Activated naive CD4-positive, alpha-beta T cell treated with anti-CD3 and anti-CD28 coated beads, Interleukin-2, amount 50 U/mL, for 24 hours (primary cell): ENCODE measurements around the gene SPRING1.

Experiments used
- H3K27ac Mint-ChIP-seq: one replicate; pipeline ENCODE4 v1.8.0; 2021; ENCODE audit warnings: mild to moderate bottlenecking, mixed read lengths
- H3K27me3 Mint-ChIP-seq: one replicate; pipeline ENCODE4 v1.8.0; 2021; ENCODE audit warnings: mixed read lengths
- H3K36me3 Mint-ChIP-seq: one replicate; pipeline ENCODE4 v1.8.0; 2021; ENCODE audit warnings: mixed read lengths
- H3K4me1 Mint-ChIP-seq: one replicate; pipeline ENCODE4 v1.8.0; 2021; ENCODE audit warnings: mixed read lengths
- H3K4me3 Mint-ChIP-seq: one replicate; pipeline ENCODE4 v1.8.0; 2021; ENCODE audit warnings: mild to moderate bottlenecking, mixed read lengths
- H3K9me3 Mint-ChIP-seq: one replicate; pipeline ENCODE4 v1.8.0; 2021; ENCODE audit warnings: mixed read lengths

The SPRING1 gene

DNA sequence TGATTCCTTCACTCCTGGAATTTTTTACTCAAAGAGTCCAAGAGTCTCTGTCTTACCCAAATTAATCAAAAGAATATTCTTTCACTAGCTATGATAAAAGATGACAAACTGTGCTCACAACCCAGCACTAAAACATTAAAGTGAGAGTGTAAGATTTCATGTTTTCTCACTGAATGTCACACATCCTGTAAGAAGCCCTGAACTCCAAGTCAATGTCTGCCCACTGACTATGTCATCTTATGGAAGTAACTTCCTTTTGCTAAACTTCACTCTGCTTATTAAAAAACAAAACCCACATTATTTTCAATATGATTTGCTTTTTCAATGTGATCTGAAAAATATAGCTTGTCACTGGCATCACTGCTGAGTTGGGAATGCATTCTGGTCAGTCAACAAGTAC lies 15.6 kb downstream of the SPRING1 start:
- H3K4me1 Mint-ChIP-seq, result peaks cover 9% of the 10 kb centered on the region
- H3K4me3 Mint-ChIP-seq, result no peak overlapping the region
- H3K9me3 Mint-ChIP-seq, result no peaks in the 10 kb centered on the region
- H3K27ac Mint-ChIP-seq, result peak overlapping the region; percentile 5
- H3K36me3 Mint-ChIP-seq, result peaks cover 5% of the 10 kb centered on the region
- no peaks in the 10 kb centered on the region for H3K27me3 Mint-ChIP-seq

DNA sequence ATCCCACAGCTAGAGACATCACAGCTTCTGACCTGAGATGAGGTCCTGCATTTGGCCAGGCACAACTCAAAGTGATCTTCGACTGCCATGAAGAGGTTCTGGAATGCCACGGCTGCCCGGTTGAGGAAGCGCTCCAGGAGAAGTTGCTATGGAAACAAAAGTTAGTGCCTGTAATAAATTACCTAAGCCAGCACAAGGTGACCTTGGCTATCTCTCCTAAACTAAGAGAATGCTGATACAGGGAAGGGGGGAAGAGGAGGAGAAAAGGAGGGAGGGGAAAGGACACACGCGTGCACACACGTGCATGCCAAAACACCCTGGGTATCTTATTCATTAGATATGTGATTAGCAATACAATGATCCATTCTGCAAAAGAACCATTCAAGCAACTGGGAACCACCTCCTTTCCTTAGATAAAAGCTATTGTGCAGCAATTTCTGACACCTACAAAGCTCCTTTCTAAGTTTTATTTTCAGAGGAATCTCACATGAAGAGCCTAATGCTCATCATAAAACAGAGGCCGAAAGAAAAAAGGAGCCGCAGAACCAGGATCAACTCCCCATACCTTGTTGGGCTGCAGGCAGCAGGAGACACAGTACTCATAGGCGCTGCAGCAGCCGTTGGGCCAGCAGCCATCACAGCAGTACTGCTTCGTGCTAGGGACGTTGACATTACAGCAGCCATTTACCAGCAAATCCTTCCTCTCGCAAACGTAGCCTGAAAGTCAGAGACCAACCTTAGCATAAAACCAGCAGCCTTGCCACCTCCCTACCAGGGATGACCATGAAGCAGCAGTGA lies 17.9 kb downstream of the SPRING1 start:
- no peak overlapping the region for H3K4me3 Mint-ChIP-seq
- H3K27me3 Mint-ChIP-seq, result no peaks in the 10 kb centered on the region
- H3K4me1 Mint-ChIP-seq, result peaks cover 3% of the 10 kb centered on the region
- H3K9me3 Mint-ChIP-seq, result no peaks in the 10 kb centered on the region
- peaks cover 5% of the 10 kb centered on the region for H3K36me3 Mint-ChIP-seq
- no peak overlapping the region for H3K27ac Mint-ChIP-seq

DNA sequence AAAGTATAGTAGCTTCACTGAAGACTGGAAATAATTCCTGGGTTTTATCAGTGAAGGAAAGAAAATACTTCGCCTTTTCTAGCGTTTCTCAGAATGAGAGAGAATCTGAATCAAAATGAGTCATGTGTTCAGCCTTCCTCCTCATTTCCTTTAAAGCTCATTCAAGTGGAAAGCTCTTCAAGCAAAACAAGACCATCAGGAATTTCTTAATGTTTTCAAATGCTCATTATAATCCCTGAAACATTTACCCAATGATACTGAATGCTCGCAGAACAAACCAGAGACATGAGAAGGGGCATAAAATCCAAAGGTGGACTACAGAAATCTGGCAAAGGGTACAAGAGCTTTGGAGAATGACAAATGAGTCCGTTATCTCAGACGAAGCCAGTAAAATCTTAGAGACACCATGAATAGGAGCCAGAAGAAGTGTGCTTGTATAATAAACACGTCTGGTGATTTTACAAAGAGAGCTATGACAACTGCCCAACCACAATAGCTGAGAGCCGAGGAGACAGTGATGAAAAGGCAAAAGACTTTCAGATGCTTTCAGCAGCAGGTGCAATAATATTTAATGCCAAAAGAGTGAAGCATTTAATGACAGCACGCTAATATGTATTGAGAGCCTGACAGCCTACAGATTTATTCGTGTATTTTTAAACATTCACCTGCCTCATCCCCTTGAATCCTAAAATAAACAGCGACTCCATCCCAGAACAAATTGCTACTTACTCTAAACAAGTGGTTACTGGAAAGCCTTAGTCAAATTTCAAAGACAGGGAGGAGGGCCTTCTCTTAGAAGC lies 19.0 kb downstream of the SPRING1 start:
- Mint-ChIP-seq H3K27me3 (no peaks in the 10 kb centered on the region), H3K27ac (peak overlapping the region; percentile 8), H3K4me3 (no peak overlapping the region), H3K9me3 (no peaks in the 10 kb centered on the region), H3K4me1 (peaks cover 3% of the 10 kb centered on the region), H3K36me3 (peaks cover 5% of the 10 kb centered on the region)

DNA sequence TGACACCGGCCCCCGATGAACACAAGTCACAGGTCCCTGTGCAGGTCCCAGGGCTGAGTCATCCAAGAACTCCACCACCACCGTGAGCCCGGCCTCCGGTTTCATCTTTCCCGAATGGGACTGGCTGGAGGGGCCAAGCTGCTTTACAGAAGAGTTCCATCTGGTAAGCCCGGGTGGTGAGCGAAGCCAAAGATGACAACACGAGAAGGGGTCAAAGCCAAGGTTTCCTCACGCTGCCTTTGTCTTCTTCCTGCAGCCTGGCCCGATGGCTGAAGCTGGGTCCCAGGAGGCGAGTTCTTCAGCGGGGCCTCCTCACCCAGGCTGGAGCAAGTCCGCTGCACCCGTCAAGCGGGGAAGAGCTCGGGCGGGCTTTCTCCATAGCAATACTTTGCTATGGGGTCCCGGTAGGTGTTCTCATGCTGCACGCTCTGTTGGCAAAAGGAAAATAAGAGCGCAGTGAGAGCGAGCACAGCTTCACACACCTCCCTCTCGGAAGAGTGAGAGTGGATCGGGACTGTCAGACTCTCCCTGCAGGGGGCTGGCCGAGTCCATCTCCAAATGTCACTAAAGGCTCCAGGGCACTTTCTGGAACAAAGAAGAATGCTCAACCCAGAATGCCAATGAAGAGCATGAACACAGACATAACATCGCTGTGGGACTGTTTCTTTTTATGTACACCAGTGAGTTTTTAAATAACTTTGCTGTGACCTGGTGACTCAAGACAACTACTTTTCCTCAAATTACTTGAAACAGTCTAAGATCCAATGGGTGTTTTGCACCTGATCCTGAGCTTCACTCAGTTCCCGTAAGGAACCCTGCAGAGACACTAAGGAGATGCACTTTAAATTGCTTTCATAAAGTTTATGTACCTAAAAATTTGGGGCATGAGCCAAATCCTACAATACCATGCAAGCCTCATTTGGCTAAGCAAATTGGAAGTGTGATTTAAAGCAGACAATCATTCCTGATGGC lies 20.1 kb downstream of the SPRING1 start:
- no peak overlapping the region for H3K27ac Mint-ChIP-seq
- no peak overlapping the region for H3K4me3 Mint-ChIP-seq
- no peaks in the 10 kb centered on the region for H3K9me3 Mint-ChIP-seq
- H3K27me3 Mint-ChIP-seq, result no peaks in the 10 kb centered on the region
- H3K36me3 Mint-ChIP-seq, result peaks cover 5% of the 10 kb centered on the region
- H3K4me1 Mint-ChIP-seq, result peaks cover 3% of the 10 kb centered on the region

DNA sequence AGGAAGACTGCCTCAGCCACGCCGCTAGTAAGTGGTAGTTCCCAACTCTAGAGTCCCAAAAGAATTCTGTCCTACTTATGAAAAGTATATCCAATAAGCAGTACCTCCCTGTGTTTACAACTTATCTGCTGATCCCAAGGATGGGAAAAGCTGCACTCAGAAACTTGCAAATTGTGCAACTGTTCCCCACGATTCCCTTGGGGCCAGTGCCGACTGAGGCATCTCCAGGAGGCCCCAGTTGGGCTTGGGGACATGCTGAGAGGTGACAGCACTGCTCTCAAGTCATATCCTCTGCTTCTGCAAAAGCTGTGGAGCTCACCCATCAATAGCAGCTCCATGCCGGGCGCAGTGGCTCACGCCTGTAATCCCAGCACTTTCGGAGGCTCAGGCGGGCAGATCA lies 23.7 kb downstream of the SPRING1 start:
- Mint-ChIP-seq H3K4me1 (peaks cover 2% of the 10 kb centered on the region), H3K9me3 (no peaks in the 10 kb centered on the region), H3K27ac (no peak overlapping the region), H3K27me3 (no peaks in the 10 kb centered on the region), H3K4me3 (no peak overlapping the region), H3K36me3 (no peaks in the 10 kb centered on the region)

DNA sequence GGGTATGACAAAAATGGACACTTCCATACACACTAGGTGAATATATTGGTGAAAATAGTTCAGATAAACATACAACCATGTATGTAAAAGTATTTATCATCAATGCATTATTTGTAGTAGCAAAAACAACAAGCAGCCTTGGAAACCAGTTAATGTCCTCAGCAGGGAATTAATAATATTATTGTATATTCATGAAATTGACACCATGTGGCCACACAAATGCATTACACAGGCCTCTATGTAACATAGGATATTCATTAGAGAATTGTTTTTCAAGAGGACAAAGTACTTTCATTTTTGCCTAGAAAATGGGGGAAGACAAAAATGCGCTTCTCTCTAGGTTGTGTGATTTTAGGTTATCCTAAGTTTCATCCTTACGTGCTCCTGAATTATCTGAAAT lies 24.3 kb downstream of the SPRING1 start:
- H3K4me1 Mint-ChIP-seq, result peaks cover 8% of the 10 kb centered on the region
- no peaks in the 10 kb centered on the region for H3K36me3 Mint-ChIP-seq
- H3K27me3 Mint-ChIP-seq, result no peaks in the 10 kb centered on the region
- no peak overlapping the region for H3K4me3 Mint-ChIP-seq
- no peak overlapping the region for H3K27ac Mint-ChIP-seq
- H3K9me3 Mint-ChIP-seq, result no peaks in the 10 kb centered on the region

DNA sequence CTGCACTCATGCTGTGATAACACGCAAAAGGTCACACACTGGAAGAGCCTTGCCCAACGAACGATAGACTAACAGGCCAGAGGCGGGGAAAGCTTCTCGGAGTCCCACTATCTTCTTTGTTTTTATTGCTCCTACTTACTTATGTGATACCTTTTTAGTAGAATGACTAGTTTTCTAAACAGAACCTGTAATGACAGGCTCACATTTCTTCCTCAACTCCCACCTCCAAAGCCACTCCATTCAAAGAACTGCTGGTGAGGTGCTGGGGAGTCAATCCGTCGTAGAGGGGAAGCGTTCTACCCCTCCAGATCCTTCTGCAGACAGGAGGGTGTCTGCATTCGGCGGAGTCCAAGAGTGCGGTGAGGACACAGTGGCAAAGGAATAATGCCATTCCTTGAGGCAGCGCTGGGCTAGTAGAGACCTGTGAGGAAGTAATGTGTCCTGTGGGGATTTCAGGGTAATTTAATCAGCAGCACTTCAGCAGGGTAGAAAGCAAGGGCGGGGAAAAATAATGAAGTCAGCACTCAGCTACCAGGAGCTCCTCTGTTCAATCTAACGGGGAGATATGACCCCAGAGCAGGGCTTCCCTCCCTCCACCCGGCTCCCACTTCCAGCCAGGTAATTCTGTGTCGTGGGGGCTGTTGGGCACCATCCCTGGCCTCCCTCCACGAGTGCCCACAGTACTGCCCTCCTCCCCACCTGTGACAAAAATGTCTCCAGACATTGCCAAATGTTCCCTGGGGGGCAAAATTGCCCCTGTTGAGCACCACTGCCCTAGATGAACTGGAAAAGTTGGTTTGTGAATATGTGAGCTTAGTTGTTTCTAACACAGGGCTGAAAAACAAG lies 25.2 kb downstream of the SPRING1 start:
- Mint-ChIP-seq H3K36me3 (no peaks in the 10 kb centered on the region), H3K27ac (no peak overlapping the region), H3K4me3 (no peak overlapping the region), H3K27me3 (no peaks in the 10 kb centered on the region), H3K9me3 (no peaks in the 10 kb centered on the region), H3K4me1 (peaks cover 11% of the 10 kb centered on the region)

DNA sequence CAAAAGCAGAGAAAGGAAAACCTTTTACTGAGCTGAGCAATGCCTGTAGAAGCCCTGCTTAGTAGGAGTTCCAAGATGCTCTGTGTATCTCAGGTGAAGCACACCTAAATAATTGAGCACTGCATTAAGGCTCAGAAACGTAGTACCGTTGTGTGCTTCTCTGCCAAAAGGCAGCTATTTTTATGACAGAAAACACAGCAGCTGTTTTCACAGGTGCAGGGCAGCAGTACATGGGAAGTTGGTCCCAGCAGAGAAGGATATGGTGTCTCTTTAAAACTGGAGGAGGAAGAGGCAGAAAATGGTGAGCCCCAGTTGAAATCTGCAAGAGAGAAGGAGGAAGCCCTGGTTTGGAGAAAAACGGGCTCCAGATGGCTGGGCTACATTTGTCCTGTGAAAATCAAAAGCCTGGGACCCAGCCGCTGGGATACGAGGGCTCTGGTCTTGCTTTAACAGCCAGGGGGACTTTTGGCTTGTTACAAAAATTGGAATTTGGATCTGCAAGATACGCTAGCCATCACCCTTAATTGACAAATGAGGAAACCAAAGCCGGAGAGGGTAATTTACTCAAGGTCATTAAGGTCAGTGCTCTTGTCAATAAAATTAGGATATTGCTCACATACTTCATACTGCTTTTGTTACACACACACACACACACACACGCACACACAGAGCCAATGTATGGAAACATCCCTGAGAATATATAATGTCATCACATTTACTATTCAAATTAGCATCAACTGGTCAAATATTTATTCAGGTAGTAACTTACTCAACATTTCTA lies 27.3 kb downstream of the SPRING1 start:
- H3K27ac Mint-ChIP-seq, result no peak overlapping the region
- no peaks in the 10 kb centered on the region for H3K36me3 Mint-ChIP-seq
- H3K4me1 Mint-ChIP-seq, result peaks cover 11% of the 10 kb centered on the region
- no peak overlapping the region for H3K4me3 Mint-ChIP-seq
- no peaks in the 10 kb centered on the region for H3K27me3 Mint-ChIP-seq
- H3K9me3 Mint-ChIP-seq, result no peaks in the 10 kb centered on the region

DNA sequence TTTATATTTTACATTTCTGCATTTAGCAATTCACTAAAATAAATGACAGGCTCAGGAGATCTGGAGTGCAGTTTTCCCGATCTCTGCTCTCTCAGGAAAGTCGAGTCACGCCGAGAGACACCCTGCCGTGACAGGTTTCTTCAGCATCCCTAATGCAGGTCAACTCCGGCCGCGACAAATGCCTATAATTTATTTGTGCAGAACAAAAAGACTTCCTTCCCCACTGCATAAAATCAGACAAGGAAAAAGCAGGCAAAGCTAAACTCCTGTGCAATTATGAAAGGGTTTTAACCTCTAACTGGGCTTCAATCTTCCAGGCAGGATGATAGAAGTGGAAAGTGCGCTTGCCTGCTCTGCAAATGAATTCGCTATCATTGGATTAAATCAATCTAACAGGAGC lies 28.1 kb downstream of the SPRING1 start:
- H3K4me3 Mint-ChIP-seq, result no peak overlapping the region
- no peaks in the 10 kb centered on the region for H3K9me3 Mint-ChIP-seq
- H3K27ac Mint-ChIP-seq, result no peak overlapping the region
- peaks cover 11% of the 10 kb centered on the region for H3K4me1 Mint-ChIP-seq
- H3K27me3 Mint-ChIP-seq, result no peaks in the 10 kb centered on the region
- no peaks in the 10 kb centered on the region for H3K36me3 Mint-ChIP-seq

DNA sequence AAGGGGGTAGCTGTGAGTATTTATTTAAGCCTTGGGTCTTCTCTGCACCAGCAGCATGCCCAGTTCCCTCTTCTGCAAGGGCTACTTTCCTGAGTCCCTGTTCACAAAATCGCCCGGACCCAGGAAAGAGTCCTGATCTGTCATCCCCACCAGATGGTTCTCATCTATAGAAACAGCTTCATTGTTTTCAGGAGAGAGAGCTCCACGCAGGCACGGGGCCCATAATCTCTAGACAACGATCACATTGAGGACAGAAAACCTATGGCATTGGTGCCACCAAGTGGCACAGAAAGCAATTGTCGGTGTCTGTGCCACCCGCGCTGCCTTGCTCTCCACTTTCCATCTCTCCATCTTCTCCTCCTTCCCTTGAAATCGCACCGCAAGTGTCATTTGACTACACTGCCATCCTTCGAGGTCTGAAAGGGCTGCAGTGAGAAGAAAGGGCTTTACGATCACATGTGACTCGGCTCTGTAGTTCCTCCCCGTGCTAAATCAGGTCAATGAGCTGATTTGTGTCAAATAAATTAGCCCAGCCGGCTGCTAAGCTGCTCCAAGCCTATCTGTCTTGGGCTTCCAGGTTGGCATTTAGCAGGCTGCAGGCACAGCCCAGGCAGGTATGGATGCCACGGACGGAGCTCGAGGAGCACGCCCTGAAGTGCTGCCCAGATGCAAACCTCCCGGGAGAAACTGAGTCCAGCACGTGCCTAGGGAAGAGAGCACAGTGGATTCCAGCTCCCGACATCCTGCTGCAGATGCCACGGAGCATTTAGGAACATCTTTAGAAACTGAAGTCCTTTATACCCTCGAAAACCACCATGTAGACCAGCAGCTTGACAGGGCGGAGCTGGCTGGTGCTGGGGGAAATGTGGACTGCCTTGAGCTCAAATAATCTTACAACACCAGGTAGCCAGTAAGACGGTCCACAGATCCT lies 28.8 kb downstream of the SPRING1 start:
- H3K27me3 Mint-ChIP-seq, result no peaks in the 10 kb centered on the region
- H3K4me3 Mint-ChIP-seq, result peak overlapping the region; percentile 47
- no peak overlapping the region for H3K27ac Mint-ChIP-seq
- H3K9me3 Mint-ChIP-seq, result no peaks in the 10 kb centered on the region
- no peaks in the 10 kb centered on the region for H3K36me3 Mint-ChIP-seq
- H3K4me1 Mint-ChIP-seq, result peaks cover 11% of the 10 kb centered on the region

DNA sequence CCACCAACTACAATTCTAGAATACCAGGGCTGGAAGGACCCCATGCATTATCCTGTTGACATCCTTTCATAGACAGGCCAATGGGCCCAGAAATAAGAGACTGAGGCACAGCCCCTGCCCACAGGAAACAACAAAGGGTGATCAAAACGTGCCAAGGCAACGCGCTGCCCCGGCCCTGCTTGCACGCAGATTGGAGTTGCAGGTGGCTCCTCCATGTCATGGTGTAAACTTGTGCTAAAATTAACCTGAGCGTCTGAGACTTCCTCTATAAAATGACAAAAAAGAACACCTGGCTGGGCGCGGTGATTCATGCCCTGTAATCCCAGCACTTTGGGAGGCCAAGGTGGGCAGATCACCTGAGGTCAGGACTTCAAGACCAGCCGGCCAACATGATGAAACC lies 30.1 kb downstream of the SPRING1 start:
- Mint-ChIP-seq H3K9me3 (no peaks in the 10 kb centered on the region), H3K27me3 (peaks cover 1% of the 10 kb centered on the region), H3K4me1 (peaks cover 15% of the 10 kb centered on the region), H3K36me3 (no peaks in the 10 kb centered on the region), H3K4me3 (no peak overlapping the region), H3K27ac (no peak overlapping the region)

DNA sequence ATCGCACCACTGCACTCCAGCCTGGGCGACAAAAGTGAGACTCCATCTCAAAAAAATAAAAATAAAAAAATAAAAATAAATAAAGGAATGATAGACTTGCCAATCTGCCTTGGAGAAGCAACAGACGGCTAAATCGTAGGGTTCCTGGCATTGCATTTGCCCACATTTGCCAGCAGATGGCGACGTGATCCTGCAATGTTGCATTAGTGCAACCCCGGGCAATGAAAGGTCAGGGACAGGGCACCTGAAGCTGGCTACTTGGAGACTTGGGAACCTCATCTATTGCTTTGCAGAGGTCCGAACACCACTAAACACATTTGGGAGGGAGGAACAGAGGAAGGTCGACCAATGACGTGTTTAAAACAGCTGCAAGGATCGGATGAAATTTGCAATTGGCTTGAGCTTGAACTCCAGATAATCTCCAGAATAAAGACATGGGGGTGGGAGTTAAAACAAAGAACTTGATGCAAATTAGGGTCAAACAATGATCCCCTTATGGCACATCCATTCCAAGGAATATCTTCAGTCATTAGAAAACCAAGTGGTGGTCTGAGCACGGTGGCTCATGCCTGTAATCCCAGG lies 34.6 kb downstream of the SPRING1 start:
- no peak overlapping the region for H3K4me3 Mint-ChIP-seq
- no peak overlapping the region for H3K27ac Mint-ChIP-seq
- H3K36me3 Mint-ChIP-seq, result no peaks in the 10 kb centered on the region
- H3K4me1 Mint-ChIP-seq, result peaks cover 4% of the 10 kb centered on the region
- H3K9me3 Mint-ChIP-seq, result no peaks in the 10 kb centered on the region
- peaks cover 1% of the 10 kb centered on the region for H3K27me3 Mint-ChIP-seq

DNA sequence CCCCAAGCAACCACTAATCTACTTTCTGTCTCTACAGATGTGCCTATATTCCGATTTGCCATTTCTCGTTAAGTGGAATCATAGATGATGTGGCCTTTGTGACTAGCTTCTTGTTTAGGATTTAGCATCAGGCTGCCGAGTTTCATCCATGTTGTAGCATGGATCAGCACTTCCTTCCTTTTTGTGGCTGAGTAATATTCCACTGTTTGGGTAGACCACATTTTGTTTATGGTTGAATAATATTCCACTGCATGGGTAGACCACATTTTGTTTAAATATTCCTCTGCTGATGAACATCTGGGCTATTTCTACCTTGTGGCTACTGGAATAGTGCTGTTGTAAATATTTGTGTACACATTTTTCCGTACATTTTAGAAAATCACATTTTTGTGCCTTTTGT lies 36.4 kb downstream of the SPRING1 start:
- H3K4me3 Mint-ChIP-seq, result no peak overlapping the region
- no peak overlapping the region for H3K27ac Mint-ChIP-seq
- H3K36me3 Mint-ChIP-seq, result no peaks in the 10 kb centered on the region
- peaks cover 1% of the 10 kb centered on the region for H3K27me3 Mint-ChIP-seq
- H3K9me3 Mint-ChIP-seq, result no peaks in the 10 kb centered on the region
- H3K4me1 Mint-ChIP-seq, result peaks cover 4% of the 10 kb centered on the region
